B cell (primary cell): ENCODE results near the gene GPR78. TPM values are rescaled to one million over a fixed set of nuclear protein-coding genes. Genes with fewer than 3 reads are reported as not detected.

ENCODE experiments used
- ATAC-seq: fragments of 200-7000 bp; cut with Tn5 transposase; one replicate; pipeline ENCODE4 v1.10.0; 2021; ENCODE audit warnings: low read depth, mild to moderate bottlenecking, moderate number of reproducible peaks, moderate library complexity
- CTCF ChIA-PET: fragments of 350-600 bp; sonication (Branson Sonifier 250); formaldehyde crosslinking; loops from one replicate; lab custom pipeline; 2021; ENCODE audit warnings: antibody characterized with exemption, inconsistent platforms; lab: Charles Lee
- POLR2A ChIA-PET: fragments of 350-600 bp; sonication (Branson Sonifier 250); formaldehyde crosslinking; loops from one replicate; lab custom pipeline; 2021; ENCODE audit warnings: antibody characterized with exemption; lab: Charles Lee
- DNase-seq: peaks from one replicate; pipeline ENCODE4 v3.0.0; 2013
- H2AFZ ChIP-seq: 2 replicates; pipeline ENCODE4 v1.6.1; 2012; ENCODE audit warnings: mild to moderate bottlenecking, low read depth, low read length; ENCODE audit not compliant: insufficient read depth, poor library complexity, severe bottlenecking
- H3K27ac ChIP-seq, 2 donors: 1 replicate in 1 of 2; 2 replicates in 1 of 2; pipeline ENCODE4 v1.5.1; 2012 to 2013; ENCODE audit warnings: low read length in 2 of 2, mild to moderate bottlenecking in 2 of 2, moderate library complexity in 1 of 2
- H3K27me3 ChIP-seq, 4 experiments: fragments of 200-600 bp in 1 of 4; sonication (generic) in 1 of 4; replicated peaks in 1 of 4; 1 replicate in 2 of 4; 2 replicates in 2 of 4; pipeline versions ENCODE4 v1.6.1 to v1.7.0; 2013 to 2016; ENCODE audit warnings: low read length in 3 of 4, mild to moderate bottlenecking in 2 of 4, mixed read lengths in 1 of 4, moderate library complexity in 1 of 4; ENCODE audit not compliant: insufficient read depth in 4 of 4, control insufficient read depth in 3 of 4; ENCODE audit errors: control extremely low read depth in 1 of 4
- H3K36me3 ChIP-seq, 2 experiments: replicated peaks in 1 of 2; 1 replicate in 1 of 2; 2 replicates in 1 of 2; pipeline versions ENCODE4 v1.6.1 to v1.7.1; 2013; ENCODE audit warnings: low read length in 1 of 2; ENCODE audit not compliant: insufficient read depth in 2 of 2, control insufficient read depth in 1 of 2; ENCODE audit errors: control extremely low read depth in 1 of 2, extremely low read depth in 1 of 2
- H3K4me1 ChIP-seq, 2 donors: fragments of 200-600 bp in 1 of 2; sonication (generic) in 1 of 2; 1 replicate in 1 of 2; 2 replicates in 1 of 2; pipeline versions ENCODE4 v1.5.1 to v1.6.1; 2013 to 2017; ENCODE audit warnings: low read length in 2 of 2; ENCODE audit not compliant: control insufficient read depth in 2 of 2, insufficient read depth in 2 of 2
- H3K4me2 ChIP-seq: replicated peaks from 2 replicates; pipeline ENCODE3; 2012; ENCODE audit warnings: mild to moderate bottlenecking, low read depth, low read length; ENCODE audit not compliant: poor library complexity, severe bottlenecking
- H3K4me3 ChIP-seq, 5 experiments: fragments of 200-600 bp in 1 of 5; sonication (generic) in 1 of 5; 1 replicate in 3 of 5; 2 replicates in 2 of 5; pipeline versions ENCODE4 v1.5.1 to v1.7.0; 2011 to 2016; ENCODE audit warnings: low read length in 4 of 5, mild to moderate bottlenecking in 4 of 5, low read depth in 2 of 5, control low read depth in 1 of 5, moderate library complexity in 1 of 5; ENCODE audit not compliant: insufficient read depth in 1 of 5; ENCODE audit errors: control extremely low read depth in 1 of 5, extremely low read depth in 1 of 5
- H3K79me2 ChIP-seq: fragments of 200-600 bp; sonication (generic); one replicate; pipeline ENCODE4 v1.6.0; 2016; ENCODE audit warnings: low read length; ENCODE audit not compliant: control insufficient read depth, insufficient read depth
- H3K9ac ChIP-seq: fragments of 200-600 bp; sonication (generic); 2 replicates; pipeline ENCODE4 v1.6.1; 2017; ENCODE audit warnings: mild to moderate bottlenecking, low read length, moderate library complexity
- H3K9me3 ChIP-seq, 3 donors: one replicate each; pipeline versions ENCODE4 v1.6.1 to v1.7.1; 2013; ENCODE audit warnings: low read length in 2 of 3; ENCODE audit not compliant: control insufficient read depth in 2 of 3, insufficient read depth in 1 of 3; ENCODE audit errors: control extremely low read depth in 1 of 3
- H4K20me1 ChIP-seq: 2 replicates; pipeline ENCODE4 v1.6.0; 2012; ENCODE audit warnings: mild to moderate bottlenecking, low read length; ENCODE audit not compliant: insufficient read depth, control insufficient read depth, poor library complexity, severe bottlenecking
- H3K27ac Mint-ChIP-seq: one replicate; pipeline ENCODE4 v1.8.0; 2021; ENCODE audit warnings: mixed read lengths
- H3K27me3 Mint-ChIP-seq: one replicate; pipeline ENCODE4 v1.8.0; 2021; ENCODE audit warnings: mixed read lengths
- H3K4me1 Mint-ChIP-seq: one replicate; pipeline ENCODE4 v1.8.0; 2021; ENCODE audit warnings: mixed read lengths
- H3K4me3 Mint-ChIP-seq: one replicate; pipeline ENCODE4 v1.8.0; 2021; ENCODE audit warnings: mixed read lengths
- H3K9me3 Mint-ChIP-seq: one replicate; pipeline ENCODE4 v1.8.0; 2022; ENCODE audit warnings: mixed read lengths; ENCODE audit not compliant: insufficient read depth
- CTCF ChIP-seq: fragments of 200-600 bp; IDR thresholded peaks from one replicate; pipeline ENCODE4 v1.8.0; 2022; ENCODE audit warnings: antibody characterized with exemption, mild to moderate bottlenecking
- EZH2 ChIP-seq: IDR thresholded peaks from 2 replicates; pipeline ENCODE4 v1.6.1; 2012; ENCODE audit warnings: borderline replicate concordance, low read depth, mild to moderate bottlenecking, moderate library complexity, low read length; ENCODE audit not compliant: insufficient read depth, poor library complexity, severe bottlenecking
- WGBS: methylation state at CpG from one replicate; pipeline ENCODE4 v1.1.5; 2013; ENCODE audit warnings: missing lambda C conversion rate; ENCODE audit not compliant: insufficient coverage; 5-methylcytosine and 5-hydroxymethylcytosine counted together
- intact Hi-C: fragments of 100-400 bp; cut with micrococcal nuclease; formaldehyde crosslinking; loops from one replicate; pipeline ENCODE4 v1.10.0; 2022
- polyA plus RNA-seq: library from polyadenylated mRNA; depleted of rRNA; stranded (reverse); fragments of >200 nt; gene quantifications from 2 replicates; pipeline ENCODE4 v1.2.3, GENCODE V29; 2012
- total RNA-seq, 2 donors: library from RNA; stranded (reverse); fragments of 120-200 nt in 1 of 2; gene quantifications; 1 replicate in 1 of 2; 2 replicates in 1 of 2; pipeline versions ENCODE4 v1.2.3 to v1.2.4, GENCODE V29; 2013 to 2022

GPR78 gene
- total and polyA plus RNA-seq, 2 donors (not counting 1 experiment from before 2014, with no cell fraction given): not detected

GRCh38 chr4:8546766-8547107, 33.5 kb upstream of the GPR78 start:
- Histone ChIP-seq H3K79me2 (no peaks in the 10 kb centered on the region), H3K27ac (no peak overlapping the region), H2AFZ (no peak overlapping the region), H3K4me2 (no peak overlapping the region), H3K36me3 (no peaks in the 10 kb centered on the region), H3K9ac (no peak overlapping the region), H3K4me1 (no peaks in the 10 kb centered on the region), H3K27me3 (no peaks in the 10 kb centered on the region), H4K20me1 (no peaks in the 10 kb centered on the region), H3K4me3 (no peak overlapping the region), H3K9me3 (peaks cover 0 to 7% (median 0%) of the 10 kb centered on the region in 3 donors)
- no peak overlapping the region for H3K4me3 Mint-ChIP-seq
- ChIA-PET CTCF (no interaction called here), POLR2A (no interaction called here)
- ATAC-seq: no peak
- intact Hi-C loops: no loop called here
- H3K9me3 Mint-ChIP-seq: no peaks in the 10 kb centered on the region
- 69% methylated on average over 8 of the region's 8 CpGs for WGBS
- no peaks in the 10 kb centered on the region for H3K4me1 Mint-ChIP-seq
- DNase-seq: no peak
- H3K27ac Mint-ChIP-seq: no peak overlapping the region
- no peak for TF ChIP-seq EZH2
- TF ChIP-seq CTCF: no peak
- H3K27me3 Mint-ChIP-seq: no peaks in the 10 kb centered on the region

GRCh38 chr4:8547108-8547911, 32.9 kb upstream of the GPR78 start:
- H3K4me3 Mint-ChIP-seq: no peak overlapping the region
- Histone ChIP-seq H3K79me2 (no peaks in the 10 kb centered on the region), H3K4me3 (no peak overlapping the region), H3K27ac (no peak overlapping the region), H4K20me1 (no peaks in the 10 kb centered on the region), H3K4me1 (no peaks in the 10 kb centered on the region), H3K9me3 (peaks cover 0 to 7% (median 0%) of the 10 kb centered on the region in 3 donors), H3K27me3 (no peaks in the 10 kb centered on the region), H3K36me3 (no peaks in the 10 kb centered on the region), H2AFZ (no peak overlapping the region), H3K9ac (no peak overlapping the region), H3K4me2 (no peak overlapping the region)
- intact Hi-C loops: no loop called here
- ATAC-seq: no peak
- H3K9me3 Mint-ChIP-seq: no peaks in the 10 kb centered on the region
- H3K4me1 Mint-ChIP-seq: no peaks in the 10 kb centered on the region
- ChIA-PET CTCF (no interaction called here), POLR2A (no interaction called here)
- H3K27ac Mint-ChIP-seq: no peak overlapping the region
- TF ChIP-seq CTCF (no peak), EZH2 (no peak)
- H3K27me3 Mint-ChIP-seq: no peaks in the 10 kb centered on the region
- WGBS: 68% methylated on average over 12 of the region's 16 CpGs
- no peak for DNase-seq
